Natural killer cell (primary cell): ENCODE results near the gene SCLY. TPM values are rescaled to one million over a fixed set of nuclear protein-coding genes. Genes with fewer than 3 reads are reported as not detected.

Experiments used
- ATAC-seq, 3 donors: fragments of 150-1000 bp in 2 of 3; fragments of 200-7000 bp in 1 of 3; cut with Tn5 transposase; 1 replicate in 1 of 3; 2 replicates in 2 of 3; pipeline ENCODE4 v1.10.0; 2021; ENCODE audit warnings: mild to moderate bottlenecking in 2 of 3, moderate library complexity in 2 of 3
- DNase-seq, 2 donors: peaks; one replicate each; pipeline versions ENCODE4 v3.0.0 to v3.0.0-alpha.2; 2013 to 2021; ENCODE audit warnings: mixed read lengths in 1 of 2
- H3K27ac ChIP-seq: one replicate; pipeline ENCODE4 v1.5.1; 2013; ENCODE audit warnings: mild to moderate bottlenecking, low read length
- H3K27me3 ChIP-seq: one replicate; pipeline ENCODE4 v1.6.1; 2013; ENCODE audit warnings: low read length; ENCODE audit not compliant: control insufficient read depth, insufficient read depth
- H3K36me3 ChIP-seq: one replicate; pipeline ENCODE4 v1.6.1; 2013; ENCODE audit warnings: low read length; ENCODE audit not compliant: control insufficient read depth, insufficient read depth
- H3K4me1 ChIP-seq: one replicate; pipeline ENCODE4 v1.6.1; 2013; ENCODE audit warnings: low read length; ENCODE audit not compliant: control insufficient read depth, insufficient read depth
- H3K4me3 ChIP-seq: one replicate; pipeline ENCODE4 v1.5.1; 2013; ENCODE audit warnings: low read length
- H3K9me3 ChIP-seq: one replicate; pipeline ENCODE4 v1.6.1; 2013; ENCODE audit warnings: low read length; ENCODE audit not compliant: control insufficient read depth, insufficient read depth
- H3K27ac Mint-ChIP-seq, 2 donors: one replicate each; pipeline ENCODE4 v1.8.0; 2022; ENCODE audit warnings: mild to moderate bottlenecking in 2 of 2, mixed read lengths in 2 of 2, moderate library complexity in 1 of 2
- H3K27me3 Mint-ChIP-seq, 2 donors: one replicate each; pipeline ENCODE4 v1.8.0; 2022; ENCODE audit warnings: low read depth in 2 of 2, mixed read lengths in 2 of 2
- H3K36me3 Mint-ChIP-seq: one replicate; pipeline ENCODE4 v1.8.0; 2022; ENCODE audit warnings: mixed read lengths
- H3K4me1 Mint-ChIP-seq, 2 donors: one replicate each; pipeline ENCODE4 v1.8.0; 2022; ENCODE audit warnings: mixed read lengths in 2 of 2
- H3K4me3 Mint-ChIP-seq: one replicate; pipeline ENCODE4 v1.8.0; 2022; ENCODE audit warnings: mild to moderate bottlenecking, moderate library complexity, mixed read lengths
- H3K9me3 Mint-ChIP-seq, 2 donors: one replicate each; pipeline ENCODE4 v1.8.0; 2022; ENCODE audit warnings: mixed read lengths in 2 of 2
- WGBS: methylation state at CpG from one replicate; pipeline ENCODE4 v1.1.7; 2013; ENCODE audit warnings: missing lambda C conversion rate; ENCODE audit not compliant: insufficient coverage; 5-methylcytosine and 5-hydroxymethylcytosine counted together
- intact Hi-C: fragments of 100-400 bp; cut with micrococcal nuclease; formaldehyde crosslinking; loops from one replicate; pipeline ENCODE4 v1.14.2; 2022
- total RNA-seq, 4 donors: library from RNA; stranded (reverse); fragments of 120-200 nt in 1 of 4; gene quantifications; one replicate each; pipeline versions ENCODE4 v1.2.3 to v1.2.4, GENCODE V29; 2013 to 2022
- TF ChIP-seq, protein P1 (sequence below): fragments of 200-600 bp; IDR thresholded peaks from one replicate; pipeline ENCODE4 v1.8.0; 2022; ENCODE audit warnings: antibody characterized with exemption

Gene SCLY
- total RNA-seq, 3 donors from 2014 or later (not counting 1 experiment from before 2014, with no cell fraction given), result 16.3 to 24.6 (median 20.1) TPM

DNA sequence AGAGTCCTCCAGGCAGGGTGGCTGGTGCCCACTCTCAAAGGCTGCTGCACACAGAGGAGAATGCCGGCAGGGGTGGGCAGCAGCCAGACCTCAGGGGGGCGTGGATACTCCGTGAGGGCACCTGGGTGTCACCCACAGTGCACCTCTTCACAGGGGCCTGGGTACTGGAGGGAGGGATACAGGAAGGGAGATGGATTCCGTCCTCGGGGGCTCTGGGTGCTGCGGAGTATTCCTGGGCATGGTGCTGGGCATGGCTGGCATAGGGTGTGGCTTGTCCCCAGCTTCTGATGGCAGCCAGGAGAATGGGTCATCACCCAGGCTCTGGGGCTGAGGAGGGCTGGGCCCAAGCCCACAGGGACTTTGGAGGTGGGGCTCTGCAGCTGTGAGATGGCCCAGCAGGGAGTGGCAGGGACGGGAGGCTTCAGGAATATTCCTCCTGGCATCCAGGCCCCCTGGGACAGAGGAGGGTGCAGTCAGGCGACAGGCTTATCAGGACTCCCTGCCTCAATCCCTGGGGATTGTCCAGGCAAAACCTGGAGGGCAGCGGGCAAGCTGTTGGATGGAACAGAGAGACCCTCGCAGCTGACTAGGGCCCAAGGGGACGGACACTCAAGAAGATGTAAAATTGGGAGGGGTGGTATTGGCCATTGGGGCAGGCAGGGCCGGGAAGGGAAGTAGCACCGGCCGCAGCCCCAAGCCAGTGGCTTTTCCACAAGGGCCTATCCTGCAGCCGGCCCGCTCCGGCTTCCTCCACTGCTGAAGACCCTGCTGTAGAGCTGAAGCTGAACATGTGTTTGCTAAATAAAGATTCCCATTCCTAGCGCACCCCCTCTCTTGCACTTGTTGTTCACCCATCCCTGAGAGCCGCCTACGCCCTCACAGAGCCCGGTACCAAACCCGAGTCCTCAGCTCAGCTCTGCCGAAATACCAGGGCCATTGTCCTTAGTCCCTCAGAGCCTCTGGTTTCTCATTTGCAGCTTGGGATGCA, 72.0 kb downstream of the SCLY start:
- DNase-seq, result no peak
- no peak overlapping the region for H3K27ac Mint-ChIP-seq
- TF ChIP-seq, protein P1, sequence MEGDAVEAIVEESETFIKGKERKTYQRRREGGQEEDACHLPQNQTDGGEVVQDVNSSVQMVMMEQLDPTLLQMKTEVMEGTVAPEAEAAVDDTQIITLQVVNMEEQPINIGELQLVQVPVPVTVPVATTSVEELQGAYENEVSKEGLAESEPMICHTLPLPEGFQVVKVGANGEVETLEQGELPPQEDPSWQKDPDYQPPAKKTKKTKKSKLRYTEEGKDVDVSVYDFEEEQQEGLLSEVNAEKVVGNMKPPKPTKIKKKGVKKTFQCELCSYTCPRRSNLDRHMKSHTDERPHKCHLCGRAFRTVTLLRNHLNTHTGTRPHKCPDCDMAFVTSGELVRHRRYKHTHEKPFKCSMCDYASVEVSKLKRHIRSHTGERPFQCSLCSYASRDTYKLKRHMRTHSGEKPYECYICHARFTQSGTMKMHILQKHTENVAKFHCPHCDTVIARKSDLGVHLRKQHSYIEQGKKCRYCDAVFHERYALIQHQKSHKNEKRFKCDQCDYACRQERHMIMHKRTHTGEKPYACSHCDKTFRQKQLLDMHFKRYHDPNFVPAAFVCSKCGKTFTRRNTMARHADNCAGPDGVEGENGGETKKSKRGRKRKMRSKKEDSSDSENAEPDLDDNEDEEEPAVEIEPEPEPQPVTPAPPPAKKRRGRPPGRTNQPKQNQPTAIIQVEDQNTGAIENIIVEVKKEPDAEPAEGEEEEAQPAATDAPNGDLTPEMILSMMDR, result no peak

GRCh38 chr2:238133499-238134392, 72.9 kb downstream of the SCLY start:
- Histone ChIP-seq H3K4me1 (peaks cover 4% of the 10 kb centered on the region), H3K27me3 (no peaks in the 10 kb centered on the region), H3K4me3 (no peak overlapping the region), H3K36me3 (no peaks in the 10 kb centered on the region), H3K27ac (no peak overlapping the region), H3K9me3 (no peaks in the 10 kb centered on the region)
- H3K27me3 Mint-ChIP-seq, result no peaks in the 10 kb centered on the region
- no peak for DNase-seq
- H3K4me3 Mint-ChIP-seq, result no peak overlapping the region
- TF ChIP-seq, protein P1, result no peak
- H3K4me1 Mint-ChIP-seq, result no peaks in the 10 kb centered on the region
- no peak overlapping the region for H3K27ac Mint-ChIP-seq
- no peak for ATAC-seq
- no peaks in the 10 kb centered on the region for H3K9me3 Mint-ChIP-seq
- WGBS, result 82% methylated on average over 14 of the region's 14 CpGs
- no peaks in the 10 kb centered on the region for H3K36me3 Mint-ChIP-seq
- intact Hi-C loops, result no loop called here

More for the DNA sequence above, 72.0 kb downstream of the SCLY start:
- H3K4me3 ChIP-seq, result no peak overlapping the region
- no peaks in the 10 kb centered on the region for H3K36me3 Mint-ChIP-seq
- ATAC-seq, result peak in 1 of 3 donors; percentile 11
- H3K9me3 Mint-ChIP-seq, result no peaks in the 10 kb centered on the region
- no peaks in the 10 kb centered on the region for H3K27me3 Mint-ChIP-seq
- no peaks in the 10 kb centered on the region for H3K9me3 ChIP-seq
- intact Hi-C loops, result no loop called here
- H3K4me1 ChIP-seq, result no peaks in the 10 kb centered on the region
- no peak overlapping the region for H3K4me3 Mint-ChIP-seq
- no peaks in the 10 kb centered on the region for H3K27me3 ChIP-seq
- H3K27ac ChIP-seq, result no peak overlapping the region
- no peaks in the 10 kb centered on the region for H3K4me1 Mint-ChIP-seq
- no peaks in the 10 kb centered on the region for H3K36me3 ChIP-seq
- 94% methylated on average over 23 of the region's 23 CpGs for WGBS

DNA sequence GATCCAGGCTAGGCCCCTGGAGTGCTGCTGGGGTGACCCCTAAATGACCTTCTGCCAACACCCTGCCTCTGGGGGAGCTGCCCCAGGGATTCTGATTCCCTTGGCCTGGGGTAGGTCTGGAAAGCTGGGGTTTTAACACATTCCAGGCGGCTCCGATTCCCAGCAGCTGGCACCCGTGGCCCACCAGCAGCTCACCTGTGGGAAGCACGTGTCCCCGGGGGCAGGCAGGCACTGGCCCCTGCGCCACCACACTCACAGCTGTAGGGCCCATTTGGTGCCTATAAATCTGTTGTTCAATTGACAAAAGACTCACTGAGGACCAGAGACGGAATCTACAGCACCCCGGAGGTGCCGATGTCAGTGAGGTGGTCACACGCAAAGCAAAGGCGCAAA, 73.6 kb downstream of the SCLY start:
- Mint-ChIP-seq H3K36me3 (no peaks in the 10 kb centered on the region), H3K4me1 (no peaks in the 10 kb centered on the region), H3K9me3 (no peaks in the 10 kb centered on the region), H3K27me3 (no peaks in the 10 kb centered on the region), H3K4me3 (no peak overlapping the region), H3K27ac (no peak overlapping the region)
- Histone ChIP-seq H3K4me1 (peaks cover 10% of the 10 kb centered on the region), H3K27ac (no peak overlapping the region), H3K36me3 (no peaks in the 10 kb centered on the region), H3K4me3 (no peak overlapping the region), H3K9me3 (no peaks in the 10 kb centered on the region), H3K27me3 (no peaks in the 10 kb centered on the region)
- WGBS, result 90% methylated on average over 11 of the region's 11 CpGs
- ATAC-seq (no peak), DNase-seq (no peak)
- TF ChIP-seq, protein P1, result no peak
- intact Hi-C loops, result no loop called here
